GM19324 (cell line): ENCODE results near the gene SNORC.
"Not testable (repeated sequence)": the region's sequence is repeated elsewhere in the genome, so short reads cannot be mapped to it uniquely, and the experiment has no call there.

Source experiments
- ATAC-seq: cut with Tn5 transposase; IDR thresholded peaks from one replicate; pipeline ENCODE4 v1.9.1; 2021; ENCODE audit warnings: mild to moderate bottlenecking, moderate library complexity; ENCODE audit not compliant: unreplicated experiment, low FRiP score

SNORC gene

DNA sequence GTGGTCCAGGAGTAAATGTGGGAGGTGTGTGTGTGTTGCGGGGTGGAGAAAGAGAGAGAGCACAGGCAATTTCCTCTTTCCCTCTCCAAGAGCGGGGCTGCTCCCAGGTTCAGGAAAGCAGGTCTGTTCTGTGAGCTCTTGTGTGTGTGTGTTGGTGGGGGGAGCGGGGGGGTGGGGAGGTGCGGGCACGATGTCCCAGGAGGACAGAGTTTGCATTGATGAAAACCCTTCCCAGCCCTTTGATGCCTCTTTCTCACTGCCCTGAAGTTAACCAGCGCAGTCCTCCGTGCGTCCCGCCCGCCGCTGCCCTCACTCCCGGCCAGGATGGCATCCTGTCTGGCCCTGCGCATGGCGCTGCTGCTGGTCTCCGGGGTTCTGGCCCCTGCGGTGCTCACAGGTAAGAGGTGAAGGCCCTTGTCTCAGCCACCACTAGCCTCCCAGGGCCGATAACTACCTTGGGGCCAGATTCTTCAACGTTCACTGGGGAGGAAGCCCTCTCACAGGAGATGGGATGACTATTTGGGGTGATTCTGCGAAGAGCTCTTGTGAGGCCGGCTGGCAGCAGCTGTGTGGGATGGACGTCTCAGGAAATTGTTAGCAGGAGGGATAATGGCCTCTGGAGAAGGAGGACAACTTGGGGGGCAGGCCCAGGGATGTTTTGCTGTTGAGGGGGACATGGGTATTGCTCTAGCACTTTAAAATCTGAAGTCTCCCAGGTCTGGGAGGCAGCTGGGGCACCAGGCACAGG, at the start of gene SNORC:
TSS of gene SNORC (plus strand) at position 247 of the 748 bp plus-strand sequence. CDS start at position 325, 78 bp downstream.
- ATAC-seq: no peak

DNA sequence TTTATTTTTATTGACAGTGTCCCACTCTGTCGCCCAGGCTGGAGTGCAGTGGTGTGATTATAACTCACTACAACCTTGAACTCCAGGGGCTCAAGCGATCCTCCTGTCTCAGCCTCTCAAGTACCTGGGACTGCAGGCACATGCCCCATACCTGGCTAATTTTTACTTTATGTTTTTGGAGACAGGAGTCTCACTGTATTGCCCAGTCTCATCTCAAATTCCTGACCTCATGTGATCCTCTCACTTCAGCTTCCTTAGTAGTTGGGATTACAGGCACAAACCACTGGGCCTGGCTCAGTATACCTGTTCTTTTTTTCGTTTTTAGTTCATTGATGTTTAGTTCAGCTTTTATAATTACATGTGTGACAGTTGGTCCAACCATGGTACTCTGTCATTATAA, 40.1 kb upstream of the SNORC start:
- no peak for ATAC-seq

DNA sequence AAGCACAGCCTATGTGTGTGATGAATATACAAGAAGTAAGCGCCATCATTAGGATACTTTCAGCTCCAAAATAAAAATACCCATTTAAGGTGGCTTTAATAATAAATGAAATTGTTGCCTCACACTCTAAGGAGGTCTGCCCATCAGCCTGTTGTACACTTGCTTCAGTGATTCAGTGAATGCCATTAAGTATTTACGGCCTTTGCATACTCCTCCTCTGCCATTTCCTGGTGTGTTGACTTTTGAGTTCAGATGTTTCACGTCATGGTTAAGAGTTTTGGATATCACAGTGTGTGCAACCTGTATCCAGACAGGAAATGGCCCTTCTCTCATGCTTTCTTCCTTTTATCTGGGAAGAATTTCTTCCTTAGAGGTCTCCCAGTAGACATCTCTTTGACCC, 38.6 kb upstream of the SNORC start:
- no peak for ATAC-seq

DNA sequence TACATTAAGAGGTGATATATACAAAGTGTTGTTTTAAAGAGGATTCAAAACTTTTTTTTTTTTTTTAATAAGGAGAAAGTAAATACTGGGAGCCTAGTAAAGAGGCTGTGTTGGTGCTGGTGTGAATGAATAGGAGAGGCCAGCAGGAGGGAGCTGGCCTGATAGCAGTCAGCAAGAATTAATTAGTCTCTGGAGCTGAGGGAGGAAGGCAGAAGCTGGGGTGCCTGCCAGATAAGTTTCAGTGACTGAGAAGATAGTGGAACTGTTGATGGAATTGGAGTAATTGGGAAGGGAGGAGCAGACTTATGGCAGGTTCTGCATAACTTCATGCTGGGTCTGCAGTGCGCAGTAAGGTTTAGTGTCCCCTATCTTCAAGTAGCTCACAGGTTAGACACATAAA, 36.2 kb upstream of the SNORC start:
- no peak for ATAC-seq

DNA sequence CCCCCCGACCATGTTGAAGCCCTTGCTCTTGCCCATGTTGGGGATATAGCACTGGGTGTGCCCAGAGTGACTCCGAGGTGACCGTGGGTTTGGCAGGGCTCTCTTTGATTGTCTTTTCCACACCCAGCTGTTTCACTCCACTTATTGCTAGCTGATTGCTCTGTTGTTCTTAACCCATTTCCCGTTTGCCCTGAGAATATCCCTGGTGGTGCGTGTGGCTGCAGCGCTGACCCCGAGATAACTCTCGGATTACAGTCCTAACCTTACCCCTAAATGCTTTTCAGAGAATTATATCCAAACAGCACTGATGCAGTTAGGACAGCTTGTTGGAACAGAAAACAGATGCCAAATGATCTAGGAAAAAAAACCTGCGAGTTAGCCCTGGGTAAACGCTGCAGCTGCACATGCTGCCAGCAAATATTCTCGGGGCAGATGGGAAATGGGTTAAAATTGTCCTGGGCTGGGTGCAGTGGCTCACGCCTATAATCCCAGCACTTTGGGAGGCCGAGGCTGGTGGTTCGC, 34.3 kb upstream of the SNORC start:
- ATAC-seq: no peak

- no peak for ATAC-seq
Observed at GRCh38 chr2:232836934-232837333, 33.1 kb upstream of the SNORC start.

- ATAC-seq: peak; percentile 65
Observed at GRCh38 chr2:232838406-232838874, 31.6 kb upstream of the SNORC start.

DNA sequence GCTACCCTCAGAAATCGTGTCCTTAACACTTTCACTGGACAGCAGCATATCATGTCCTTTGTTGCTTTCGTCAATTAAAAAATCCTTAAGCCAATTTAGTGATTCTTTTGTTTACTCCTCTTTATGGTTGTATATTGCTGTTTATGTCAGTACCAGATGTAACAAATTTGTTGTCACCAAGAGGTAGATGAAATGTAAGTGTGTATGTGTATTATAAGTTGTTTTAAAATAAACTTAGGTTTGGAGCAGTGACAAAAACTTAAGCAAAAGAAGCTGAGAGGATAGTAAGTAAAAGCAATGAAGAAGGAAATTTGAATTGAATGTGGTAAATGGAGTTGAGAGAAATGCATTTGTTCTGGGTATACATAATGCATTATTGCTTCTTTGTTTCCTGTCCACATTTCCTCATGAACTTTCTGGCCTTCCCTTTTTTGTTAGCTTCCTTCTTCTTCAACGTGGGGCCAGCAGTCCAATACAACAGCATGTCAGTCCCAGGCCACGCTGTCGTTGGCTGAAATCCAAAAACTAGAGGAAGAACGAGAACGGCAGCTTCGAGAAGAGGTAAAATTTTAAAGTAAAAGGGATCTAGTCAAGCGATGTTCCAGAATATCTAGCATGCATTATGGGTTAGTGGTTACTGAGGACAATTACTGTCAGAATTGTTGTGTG, 30.5 kb upstream of the SNORC start:
- ATAC-seq: no peak

- no peak for ATAC-seq
Observed at GRCh38 chr2:232842689-232843088, 27.4 kb upstream of the SNORC start.

GRCh38 chr2:232843834-232844233, 26.2 kb upstream of the SNORC start:
- no peak for ATAC-seq

GRCh38 chr2:232846055-232846454, 24.0 kb upstream of the SNORC start:
- no peak for ATAC-seq

DNA sequence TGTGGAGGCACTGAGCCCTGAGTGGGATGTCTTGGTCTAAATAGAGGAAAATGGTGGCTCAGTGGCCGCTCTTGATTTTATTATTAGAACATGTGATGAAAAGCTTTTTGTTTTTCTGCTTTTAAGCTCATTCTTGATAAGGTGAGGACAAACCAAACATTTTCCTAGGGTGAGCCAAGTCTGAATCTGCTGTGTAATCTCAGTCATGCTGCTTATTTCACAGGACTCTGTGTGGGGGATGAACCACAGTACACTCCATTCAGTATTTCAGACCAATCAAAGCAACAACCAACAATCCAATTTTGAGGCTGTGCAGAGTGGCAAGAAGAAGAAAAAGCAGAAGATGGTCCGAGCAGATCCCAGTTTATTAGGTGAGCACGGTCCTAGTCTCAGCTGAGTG, 20.0 kb upstream of the SNORC start:
- no peak for ATAC-seq

DNA sequence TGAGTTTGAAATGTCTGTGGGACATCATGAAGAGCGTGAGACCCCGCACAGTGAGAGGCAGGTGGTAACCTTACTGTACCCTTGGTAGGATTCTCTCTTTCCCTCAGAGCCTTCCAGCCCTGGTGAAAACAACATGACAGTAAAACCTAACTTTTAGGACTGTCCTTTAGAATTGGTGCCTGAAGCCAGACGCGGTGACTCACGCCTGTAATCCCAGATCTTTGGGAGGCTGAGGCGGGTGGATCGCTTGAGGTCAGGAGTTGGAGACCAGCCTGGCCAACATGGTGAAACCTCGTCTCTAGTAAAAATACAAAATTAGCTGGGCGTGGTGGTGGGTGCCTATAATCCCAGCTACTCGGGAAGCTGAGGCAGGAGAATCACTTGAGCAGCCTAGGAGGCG, 18.0 kb upstream of the SNORC start:
- ATAC-seq: not testable (repeated sequence)

- no peak for ATAC-seq
Observed at GRCh38 chr2:232852676-232853075, 17.4 kb upstream of the SNORC start.

DNA sequence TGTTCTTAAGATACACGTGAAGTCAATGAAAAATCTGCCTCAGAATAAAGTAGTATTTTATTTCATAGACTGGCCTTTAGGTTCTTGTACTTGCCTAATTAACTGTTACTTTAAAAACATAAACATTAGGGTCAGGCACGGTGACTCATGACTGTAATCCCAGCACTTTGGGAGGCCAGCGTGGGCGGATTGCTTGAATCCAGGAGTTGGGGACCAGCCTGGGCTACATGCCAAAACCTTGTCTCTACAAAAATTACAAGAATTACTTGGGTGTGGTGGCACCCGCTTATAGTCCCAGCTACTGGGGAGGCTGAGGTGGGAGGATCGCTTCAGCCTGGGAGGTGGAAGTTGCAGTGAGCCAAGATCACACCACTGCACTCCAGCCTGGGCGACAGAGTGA, 16.0 kb upstream of the SNORC start:
- ATAC-seq: no peak

DNA sequence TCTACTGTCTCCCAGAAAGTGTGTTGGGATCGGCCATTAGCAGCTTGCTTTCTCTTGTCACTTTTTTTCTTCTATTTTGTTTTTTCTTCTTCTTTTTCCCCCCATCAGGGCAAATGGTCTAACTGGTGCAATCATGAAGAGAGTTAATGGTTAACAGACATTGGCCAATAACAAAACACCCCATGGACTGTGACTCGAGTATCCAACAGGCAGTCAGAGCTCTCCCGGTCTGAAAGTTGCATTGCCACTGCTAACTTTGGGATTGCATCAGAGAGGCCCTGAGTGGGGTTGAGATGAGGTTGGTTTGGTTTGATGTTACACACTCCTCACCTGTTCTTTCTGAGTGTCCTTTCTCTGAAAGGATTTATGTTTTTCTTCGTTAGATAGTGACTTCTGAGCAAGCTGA, 12.9 kb upstream of the SNORC start:
- no peak for ATAC-seq

GRCh38 chr2:232859385-232859916, 10.6 kb upstream of the SNORC start:
- ATAC-seq: no peak

- ATAC-seq: no peak
Observed at GRCh38 chr2:232860593-232861241, 9.3 kb upstream of the SNORC start.

- no peak for ATAC-seq
Observed at GRCh38 chr2:232861353-232861752, 8.7 kb upstream of the SNORC start.

GRCh38 chr2:232863996-232864395, 6.1 kb upstream of the SNORC start:
- ATAC-seq: no peak

- no peak for ATAC-seq
Observed at GRCh38 chr2:232865165-232865564, 4.9 kb upstream of the SNORC start.
